DND-41 (cell line): ENCODE results near the gene CEACAM19.

Source experiments
- ATAC-seq: fragments of 200-7000 bp; cut with Tn5 transposase; 3 replicates; pipeline ENCODE4 v1.9.1; 2021; ENCODE audit warnings: low read depth; ENCODE audit not compliant: insufficient read depth
- DNase-seq: peaks from one replicate; pipeline ENCODE4 v3.0.0-alpha.2; 2020
- H2AFZ ChIP-seq: 2 replicates; pipeline ENCODE4 v1.6.0; 2012; ENCODE audit warnings: low read depth, low read length
- H3K27ac ChIP-seq: 2 replicates; pipeline ENCODE4 v1.5.1; 2012; ENCODE audit warnings: low read length, inconsistent platforms
- H3K27me3 ChIP-seq: fragments of 200-600 bp; sonication (generic); 2 replicates; pipeline ENCODE4 v1.6.0; 2012; ENCODE audit warnings: low read length, mild to moderate bottlenecking, inconsistent platforms; ENCODE audit not compliant: insufficient read depth, poor library complexity
- H3K36me3 ChIP-seq: 2 replicates; pipeline ENCODE4 v1.5.1; 2012; ENCODE audit warnings: low read length, inconsistent platforms; ENCODE audit not compliant: insufficient read depth
- H3K4me1 ChIP-seq: 2 replicates; pipeline ENCODE4 v1.5.1; 2012; ENCODE audit warnings: mild to moderate bottlenecking, low read length; ENCODE audit not compliant: insufficient read depth
- H3K4me2 ChIP-seq: 2 replicates; pipeline ENCODE4 v1.6.0; 2012; ENCODE audit warnings: mild to moderate bottlenecking, moderate library complexity, low read length, inconsistent platforms; ENCODE audit not compliant: insufficient read depth
- H3K4me3 ChIP-seq, 2 experiments: fragments of 200-600 bp in 1 of 2; shearing (Covaris generic) in 1 of 2; 2 replicates each; pipeline ENCODE4 v1.5.1; 2012 to 2016; ENCODE audit warnings: inconsistent platforms in 2 of 2, low read length in 2 of 2, mild to moderate bottlenecking in 2 of 2, low read depth in 1 of 2, moderate library complexity in 1 of 2
- H3K79me2 ChIP-seq: 2 replicates; pipeline ENCODE4 v1.6.0; 2012; ENCODE audit warnings: low read length, inconsistent platforms; ENCODE audit not compliant: insufficient read depth
- H3K9ac ChIP-seq: 2 replicates; pipeline ENCODE4 v1.6.0; 2012; ENCODE audit warnings: low read depth, mild to moderate bottlenecking, inconsistent platforms, low read length, moderate library complexity
- H3K9me3 ChIP-seq: 2 replicates; pipeline ENCODE4 v1.5.1; 2012; ENCODE audit warnings: low read length, moderate library complexity, mild to moderate bottlenecking, inconsistent platforms; ENCODE audit not compliant: insufficient read depth, severe bottlenecking
- H4K20me1 ChIP-seq: 2 replicates; pipeline ENCODE4 v1.6.0; 2012; ENCODE audit warnings: low read length; ENCODE audit not compliant: insufficient read depth
- EZH2 ChIP-seq: IDR thresholded peaks from 3 replicates; pipeline ENCODE4 v1.6.1; 2012; ENCODE audit warnings: borderline replicate concordance, low read depth, mild to moderate bottlenecking, moderate library complexity, low read length, inconsistent platforms; ENCODE audit not compliant: severe bottlenecking
- TF ChIP-seq, protein P1 (sequence below): IDR thresholded peaks from 2 replicates; pipeline ENCODE4 v1.5.1; 2012; ENCODE audit warnings: borderline replicate concordance, low read length, moderate library complexity, mild to moderate bottlenecking; ENCODE audit not compliant: poor library complexity, severe bottlenecking; ENCODE audit errors: extremely low read depth

Gene CEACAM19

DNA sequence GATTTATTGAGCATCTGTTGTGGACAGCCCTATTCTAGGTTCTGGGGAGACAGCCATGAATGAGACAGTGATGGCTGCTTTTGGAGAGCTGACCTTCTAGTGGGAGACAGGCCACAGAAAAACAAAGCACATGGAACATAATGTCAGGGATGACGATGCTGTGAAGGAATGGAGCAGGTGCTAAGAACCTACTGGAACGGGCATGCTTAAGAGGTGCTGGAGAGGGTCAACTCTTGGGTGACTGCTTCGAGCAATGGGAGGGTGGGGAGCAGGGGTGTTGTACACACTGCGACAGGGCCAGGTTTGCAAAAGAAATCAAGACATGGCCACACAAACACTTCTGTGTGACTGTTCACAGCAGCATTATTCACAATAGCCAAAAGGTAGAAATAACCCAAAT is 15.6 kb downstream of the CEACAM19 start:
- no peak for DNase-seq
- TF ChIP-seq EZH2, result no peak
- TF ChIP-seq, protein P1, sequence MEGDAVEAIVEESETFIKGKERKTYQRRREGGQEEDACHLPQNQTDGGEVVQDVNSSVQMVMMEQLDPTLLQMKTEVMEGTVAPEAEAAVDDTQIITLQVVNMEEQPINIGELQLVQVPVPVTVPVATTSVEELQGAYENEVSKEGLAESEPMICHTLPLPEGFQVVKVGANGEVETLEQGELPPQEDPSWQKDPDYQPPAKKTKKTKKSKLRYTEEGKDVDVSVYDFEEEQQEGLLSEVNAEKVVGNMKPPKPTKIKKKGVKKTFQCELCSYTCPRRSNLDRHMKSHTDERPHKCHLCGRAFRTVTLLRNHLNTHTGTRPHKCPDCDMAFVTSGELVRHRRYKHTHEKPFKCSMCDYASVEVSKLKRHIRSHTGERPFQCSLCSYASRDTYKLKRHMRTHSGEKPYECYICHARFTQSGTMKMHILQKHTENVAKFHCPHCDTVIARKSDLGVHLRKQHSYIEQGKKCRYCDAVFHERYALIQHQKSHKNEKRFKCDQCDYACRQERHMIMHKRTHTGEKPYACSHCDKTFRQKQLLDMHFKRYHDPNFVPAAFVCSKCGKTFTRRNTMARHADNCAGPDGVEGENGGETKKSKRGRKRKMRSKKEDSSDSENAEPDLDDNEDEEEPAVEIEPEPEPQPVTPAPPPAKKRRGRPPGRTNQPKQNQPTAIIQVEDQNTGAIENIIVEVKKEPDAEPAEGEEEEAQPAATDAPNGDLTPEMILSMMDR, result no peak
- Histone ChIP-seq H4K20me1 (no peaks in the 10 kb centered on the region), H3K36me3 (no peaks in the 10 kb centered on the region), H2AFZ (no peak overlapping the region), H3K9ac (no peak overlapping the region), H3K27me3 (no peaks in the 10 kb centered on the region), H3K4me2 (no peak overlapping the region), H3K4me3 (no peak overlapping the region), H3K27ac (no peak overlapping the region), H3K79me2 (no peaks in the 10 kb centered on the region), H3K9me3 (no peaks in the 10 kb centered on the region), H3K4me1 (no peaks in the 10 kb centered on the region)
- no peak for ATAC-seq

DNA sequence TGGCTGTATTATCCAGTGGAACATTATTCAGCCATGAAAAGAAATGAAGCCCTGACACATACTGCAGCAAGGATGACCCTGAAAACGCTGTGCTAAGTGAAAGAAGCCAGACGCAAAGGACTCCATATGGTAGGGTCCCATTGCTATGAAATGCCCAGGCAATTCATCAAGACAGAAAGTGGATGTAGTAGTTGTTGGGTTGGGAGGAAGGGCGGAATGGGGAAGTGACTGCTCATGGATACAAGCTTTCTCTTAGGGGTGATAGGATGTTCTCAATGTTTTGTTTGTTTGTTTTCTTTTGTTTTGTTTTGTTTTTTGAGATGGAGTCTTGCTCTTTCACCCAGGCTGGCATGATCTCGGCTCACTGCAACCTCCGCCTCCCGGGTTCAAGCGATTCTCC is 16.6 kb downstream of the CEACAM19 start:
- Histone ChIP-seq H3K27ac (no peak overlapping the region), H2AFZ (no peak overlapping the region), H3K27me3 (no peaks in the 10 kb centered on the region), H4K20me1 (no peaks in the 10 kb centered on the region), H3K9me3 (no peaks in the 10 kb centered on the region), H3K4me1 (no peaks in the 10 kb centered on the region), H3K9ac (no peak overlapping the region), H3K4me3 (no peak overlapping the region), H3K79me2 (no peaks in the 10 kb centered on the region), H3K36me3 (no peaks in the 10 kb centered on the region), H3K4me2 (no peak overlapping the region)
- ATAC-seq, result no peak
- TF ChIP-seq, protein P1, result no peak
- no peak for TF ChIP-seq EZH2
- DNase-seq, result no peak

DNA sequence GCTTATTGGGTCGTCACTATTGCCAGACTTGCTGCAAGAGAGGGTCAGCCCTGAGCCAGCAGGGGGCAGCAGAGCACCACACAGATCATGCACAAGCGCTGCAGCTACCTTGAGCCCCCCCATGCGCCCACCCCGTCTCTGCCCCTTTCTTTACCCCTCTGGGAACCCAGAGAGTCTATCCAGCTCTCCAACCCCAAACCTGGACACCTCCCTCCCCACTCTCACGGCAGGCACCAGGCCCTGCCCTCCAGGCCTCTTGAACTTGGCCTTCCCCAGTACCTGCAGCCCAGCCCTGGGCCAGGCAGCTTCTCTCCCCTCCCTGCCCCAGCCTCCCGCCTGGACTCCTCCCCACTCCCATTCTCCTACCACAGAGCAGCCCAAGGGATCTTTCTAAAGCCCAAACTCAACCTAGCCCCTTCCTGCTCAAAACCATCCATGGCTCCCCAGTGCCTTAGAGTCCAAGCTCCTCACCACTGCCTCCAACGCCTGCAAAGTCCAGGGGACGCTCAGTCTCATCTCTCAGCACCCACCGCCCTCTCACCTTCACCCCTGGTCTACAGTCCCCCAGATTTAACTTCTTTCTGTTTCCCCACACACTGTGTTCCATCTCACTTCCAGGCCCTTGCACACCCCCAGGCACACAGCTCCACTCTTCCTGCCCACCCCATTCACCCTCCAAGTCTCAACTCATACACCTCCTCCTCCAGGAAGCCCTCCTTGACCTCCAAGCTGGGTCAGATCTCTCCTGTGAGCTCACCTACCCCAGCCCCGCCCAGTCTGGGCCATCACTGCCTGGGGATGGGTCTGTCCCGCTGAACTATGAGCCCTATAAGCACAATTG is 18.2 kb downstream of the CEACAM19 start:
- H3K9ac ChIP-seq, result no peak overlapping the region
- peak; percentile 83 for ATAC-seq
- TF ChIP-seq, protein P1, result peak; percentile 89
- no peak for TF ChIP-seq EZH2
- H3K36me3 ChIP-seq, result no peaks in the 10 kb centered on the region
- no peak overlapping the region for H3K4me3 ChIP-seq
- no peaks in the 10 kb centered on the region for H3K79me2 ChIP-seq
- no peak overlapping the region for H3K27ac ChIP-seq
- no peaks in the 10 kb centered on the region for H3K4me1 ChIP-seq
- no peaks in the 10 kb centered on the region for H3K27me3 ChIP-seq
- H4K20me1 ChIP-seq, result no peaks in the 10 kb centered on the region
- peak; percentile 72 for DNase-seq
- H2AFZ ChIP-seq, result no peak overlapping the region
- H3K4me2 ChIP-seq, result no peak overlapping the region
- no peaks in the 10 kb centered on the region for H3K9me3 ChIP-seq

DNA sequence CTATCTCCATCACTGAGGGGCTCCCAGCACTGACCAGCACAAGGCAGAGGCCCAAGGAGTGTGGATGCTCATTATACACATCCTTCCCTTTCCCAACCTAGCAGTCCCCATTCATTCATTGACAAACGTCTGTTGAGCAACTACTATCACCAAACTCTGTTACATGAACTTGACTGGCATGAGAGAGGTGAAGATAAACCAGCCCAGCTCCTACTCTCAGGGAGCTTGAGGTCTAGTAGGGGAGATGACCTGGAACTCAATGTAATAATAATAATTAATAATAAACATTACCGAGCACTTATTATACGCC is 18.8 kb downstream of the CEACAM19 start:
- H2AFZ ChIP-seq, result no peak overlapping the region
- no peaks in the 10 kb centered on the region for H3K4me1 ChIP-seq
- no peaks in the 10 kb centered on the region for H3K9me3 ChIP-seq
- H3K4me3 ChIP-seq, result no peak overlapping the region
- no peaks in the 10 kb centered on the region for H3K36me3 ChIP-seq
- H3K79me2 ChIP-seq, result no peaks in the 10 kb centered on the region
- H3K4me2 ChIP-seq, result no peak overlapping the region
- H4K20me1 ChIP-seq, result no peaks in the 10 kb centered on the region
- TF ChIP-seq EZH2, result no peak
- TF ChIP-seq, protein P1, result no peak
- H3K27ac ChIP-seq, result no peak overlapping the region
- DNase-seq, result no peak
- no peak overlapping the region for H3K9ac ChIP-seq
- no peaks in the 10 kb centered on the region for H3K27me3 ChIP-seq
- no peak for ATAC-seq
